H9 (cell line): ENCODE data around the gene MMRN2. TPM values are rescaled to one million over a fixed set of nuclear protein-coding genes. Genes with fewer than 3 reads are reported as not detected.

Source experiments
- DNase-seq: peaks from one replicate; pipeline ENCODE4 v3.0.0-alpha.2; 2017
- H2AFZ ChIP-seq: one replicate; pipeline ENCODE4 v1.6.1; 2013; ENCODE audit warnings: mild to moderate bottlenecking, low read length, control low read depth, moderate library complexity
- H2AK5ac ChIP-seq: 2 replicates; pipeline ENCODE4 v1.6.1; 2013; ENCODE audit warnings: low read length, control low read depth, mixed read lengths; ENCODE audit not compliant: insufficient read length
- H2BK120ac ChIP-seq: one replicate; pipeline ENCODE4 v1.6.1; 2013; ENCODE audit warnings: low read depth, mild to moderate bottlenecking, low read length, control low read depth, inconsistent platforms; ENCODE audit not compliant: poor library complexity, severe bottlenecking
- H2BK12ac ChIP-seq: 2 replicates; pipeline ENCODE4 v1.6.1; 2013; ENCODE audit warnings: low read length, control low read depth, mixed read lengths, low read depth; ENCODE audit not compliant: insufficient read length
- H2BK15ac ChIP-seq: 2 replicates; pipeline ENCODE4 v1.6.1; 2013; ENCODE audit warnings: low read depth, low read length, control low read depth
- H2BK20ac ChIP-seq: one replicate; pipeline ENCODE4 v1.6.1; 2013; ENCODE audit warnings: low read depth, mild to moderate bottlenecking, low read length, control low read depth, inconsistent platforms; ENCODE audit not compliant: poor library complexity, severe bottlenecking
- H2BK5ac ChIP-seq: 2 replicates; pipeline ENCODE4 v1.6.1; 2013; ENCODE audit warnings: low read length, control low read depth, mixed read lengths; ENCODE audit not compliant: insufficient read length
- H3K14ac ChIP-seq: 2 replicates; pipeline ENCODE4 v1.6.1; 2013; ENCODE audit warnings: low read length, control low read depth; ENCODE audit not compliant: insufficient read depth
- H3K18ac ChIP-seq: 2 replicates; pipeline ENCODE4 v1.6.1; 2013; ENCODE audit warnings: low read depth, mild to moderate bottlenecking, mixed read lengths, low read length, control low read depth; ENCODE audit not compliant: insufficient read length
- H3K23ac ChIP-seq: 2 replicates; pipeline ENCODE4 v1.6.1; 2013; ENCODE audit warnings: low read length, control low read depth, mixed read lengths, low read depth; ENCODE audit not compliant: insufficient read length
- H3K23me2 ChIP-seq: 2 replicates; pipeline ENCODE4 v1.6.1; 2013; ENCODE audit warnings: low read depth, mild to moderate bottlenecking, mixed read lengths, low read length, control low read depth; ENCODE audit not compliant: insufficient read length, poor library complexity, severe bottlenecking
- H3K27ac ChIP-seq: 2 replicates; pipeline ENCODE4 v1.5.1; 2013; ENCODE audit warnings: low read length, control low read depth, mixed read lengths, low read depth; ENCODE audit not compliant: insufficient read length
- H3K27me3 ChIP-seq: 2 replicates; pipeline ENCODE4 v1.6.1; 2013; ENCODE audit warnings: low read length, control low read depth, inconsistent platforms; ENCODE audit not compliant: insufficient read depth
- H3K4ac ChIP-seq: 2 replicates; pipeline ENCODE4 v1.6.1; 2013; ENCODE audit warnings: low read depth, mild to moderate bottlenecking, control low read depth, inconsistent platforms, low read length, moderate library complexity
- H3K4me1 ChIP-seq: 2 replicates; pipeline ENCODE4 v1.6.1; 2013; ENCODE audit warnings: low read length, control low read depth, inconsistent platforms; ENCODE audit not compliant: insufficient read depth
- H3K4me2 ChIP-seq: 2 replicates; pipeline ENCODE4 v1.6.1; 2013; ENCODE audit warnings: low read length, control low read depth, mixed read lengths; ENCODE audit not compliant: insufficient read length, insufficient read depth
- H3K56ac ChIP-seq: 2 replicates; pipeline ENCODE4 v1.6.1; 2013; ENCODE audit warnings: low read depth, mild to moderate bottlenecking, mixed read lengths, low read length, control low read depth; ENCODE audit not compliant: insufficient read length
- H3K79me1 ChIP-seq: 2 replicates; pipeline ENCODE4 v1.6.1; 2013; ENCODE audit warnings: low read depth, mild to moderate bottlenecking, moderate library complexity, low read length, control low read depth, inconsistent platforms; ENCODE audit not compliant: insufficient read depth, poor library complexity, severe bottlenecking
- H3K79me2 ChIP-seq: 2 replicates; pipeline ENCODE4 v1.6.1; 2013; ENCODE audit warnings: low read length, control low read depth, inconsistent platforms; ENCODE audit not compliant: insufficient read depth
- H3K9ac ChIP-seq: 2 replicates; pipeline ENCODE4 v1.6.1; 2013; ENCODE audit warnings: low read length, control low read depth, mixed read lengths; ENCODE audit not compliant: insufficient read length; ENCODE audit errors: extremely low read depth
- H3K9me3 ChIP-seq: one replicate; pipeline ENCODE4 v1.6.1; 2013; ENCODE audit warnings: low read depth, low read length, inconsistent platforms; ENCODE audit not compliant: control insufficient read depth
- H3T11ph ChIP-seq: one replicate; pipeline ENCODE4 v1.6.1; 2013; ENCODE audit warnings: mild to moderate bottlenecking, low read length, control low read depth, inconsistent platforms
- H4K20me1 ChIP-seq: one replicate; pipeline ENCODE4 v1.6.1; 2013; ENCODE audit not compliant: control insufficient read depth, insufficient read length, insufficient read depth
- H4K5ac ChIP-seq: 2 replicates; pipeline ENCODE4 v1.6.1; 2013; ENCODE audit warnings: low read depth, mild to moderate bottlenecking, mixed read lengths, low read length, control low read depth; ENCODE audit not compliant: insufficient read length
- H4K8ac ChIP-seq: replicated peaks from 2 replicates; pipeline ENCODE4 v1.6.1; 2013; ENCODE audit warnings: low read length, control low read depth, mixed read lengths, low read depth; ENCODE audit not compliant: insufficient read length
- H4K91ac ChIP-seq: 2 replicates; pipeline ENCODE4 v1.6.1; 2013; ENCODE audit warnings: low read depth, mild to moderate bottlenecking, moderate library complexity, mixed read lengths, low read length, control low read depth; ENCODE audit not compliant: insufficient read length
- H3K27ac Mint-ChIP-seq, 3 experiments: 2 replicates in 2 of 3; 3 replicates in 1 of 3; pipeline ENCODE4 v1.8.0; 2020 to 2021; ENCODE audit warnings: mixed read lengths in 3 of 3, mild to moderate bottlenecking in 1 of 3, moderate library complexity in 1 of 3
- H3K27me3 Mint-ChIP-seq: 2 replicates; pipeline ENCODE4 v1.8.0; 2021; ENCODE audit warnings: low read depth, mild to moderate bottlenecking, moderate library complexity, mixed read lengths
- H3K36me3 Mint-ChIP-seq, 3 experiments: 2 replicates in 2 of 3; 3 replicates in 1 of 3; pipeline ENCODE4 v1.8.0; 2020 to 2021; ENCODE audit warnings: low read depth in 3 of 3, mixed read lengths in 3 of 3; ENCODE audit not compliant: insufficient read depth in 1 of 3
- H3K4me1 Mint-ChIP-seq, 2 experiments: 2 replicates each; pipeline ENCODE4 v1.8.0; 2020; ENCODE audit warnings: mixed read lengths in 2 of 2
- H3K4me3 Mint-ChIP-seq, 2 experiments: 2 replicates in 1 of 2; 3 replicates in 1 of 2; pipeline ENCODE4 v1.8.0; 2020 to 2021; ENCODE audit warnings: mild to moderate bottlenecking in 2 of 2, mixed read lengths in 2 of 2, moderate library complexity in 1 of 2
- H3K9me3 Mint-ChIP-seq, 2 experiments: 2 replicates in 1 of 2; 3 replicates in 1 of 2; pipeline ENCODE4 v1.8.0; 2020; ENCODE audit warnings: mild to moderate bottlenecking in 2 of 2, mixed read lengths in 2 of 2, moderate library complexity in 1 of 2
- CTCF ChIP-seq: fragments of 200-600 bp; sonication (generic); conservative IDR thresholded peaks from 3 replicates; pipeline ENCODE4 v1.8.0; 2021; ENCODE audit warnings: antibody characterized with exemption, mild to moderate bottlenecking
- WGBS: extraction: QIAGEN DNeasy Blood & Tissue Kit; methylation state at CpG from one replicate; pipeline ENCODE4 v1.1.7; 2013; ENCODE audit warnings: missing lambda C conversion rate, low lambda C conversion rate, mixed read lengths; ENCODE audit not compliant: insufficient read length; ENCODE audit errors: extremely low coverage; 5-methylcytosine and 5-hydroxymethylcytosine counted together
- total RNA-seq: library from RNA; stranded (reverse); gene quantifications from 2 replicates; pipeline ENCODE4 v1.2.1, GENCODE V29; 2021

Gene MMRN2
- total RNA-seq, 1 experiment from 2014 or later, result 1.0 TPM

- Mint-ChIP-seq H3K27ac (no peak overlapping the region), H3K36me3 (peaks cover 21 to 52% (median 47%) of the 10 kb centered on the region in 3 experiments), H3K9me3 (no peaks in the 10 kb centered on the region), H3K4me3 (no peak overlapping the region), H3K27me3 (no peaks in the 10 kb centered on the region), H3K4me1 (peaks cover 7 to 15% of the 10 kb centered on the region in 2 experiments)
- Histone ChIP-seq H3K79me2 (peaks cover 7% of the 10 kb centered on the region; the same call in 1 of the 2 replicates), H2BK20ac (no peak overlapping the region), H4K91ac (no peak overlapping the region), H3K4me2 (no peak overlapping the region), H3K18ac (no peak overlapping the region), H3K9me3 (no peaks in the 10 kb centered on the region), H4K20me1 (no peaks in the 10 kb centered on the region), H3K23me2 (no peaks in the 10 kb centered on the region), H3K9ac (no peak overlapping the region), H2BK5ac (no peak overlapping the region), H3K4ac (no peak overlapping the region), H3K79me1 (peaks cover 7% of the 10 kb centered on the region), H2BK12ac (no peak overlapping the region), H2BK15ac (no peak overlapping the region), H2BK120ac (no peak overlapping the region), H4K8ac (no peak overlapping the region), H3T11ph (no peak overlapping the region), H3K4me1 (no peaks in the 10 kb centered on the region), H3K23ac (no peak overlapping the region), H3K56ac (no peak overlapping the region), H2AK5ac (no peak overlapping the region), H4K5ac (no peak overlapping the region), H3K27me3 (no peaks in the 10 kb centered on the region), H3K27ac (no peak overlapping the region), H2AFZ (no peak overlapping the region), H3K14ac (no peak overlapping the region)
- TF ChIP-seq CTCF, result no peak
- DNase-seq, result no peak
- no CpG with 5 or more reads among the region's 3 CpGs for WGBS
Observed at GRCh38 chr10:86889997-86890396, 67.4 kb downstream of the MMRN2 start.
